Activated naive CD4-positive, alpha-beta T cell treated with anti-CD3 and anti-CD28 coated beads for 36 hours (primary cell): ENCODE measurements around the gene PRSS53. TPM values are rescaled to one million over a fixed set of nuclear protein-coding genes. Genes with fewer than 3 reads are reported as not detected.
"Not testable (repeated sequence)": the region's sequence is repeated elsewhere in the genome, so short reads cannot be mapped to it uniquely, and the experiment has no call there.

Experiments used
- CTCF ChIA-PET: fragments of 350-600 bp; sonication (Branson Sonifier 250); formaldehyde crosslinking; loops from one replicate; lab custom pipeline; 2021; ENCODE audit warnings: antibody characterized with exemption; lab: Charles Lee
- DNase-seq: peaks from one replicate; pipeline ENCODE4 v3.0.0-alpha.2; 2020
- H3K27ac Mint-ChIP-seq: one replicate; pipeline ENCODE4 v1.8.0; 2021; ENCODE audit warnings: mild to moderate bottlenecking, mixed read lengths
- H3K27me3 Mint-ChIP-seq: one replicate; pipeline ENCODE4 v1.8.0; 2021; ENCODE audit warnings: low read depth, mixed read lengths
- H3K36me3 Mint-ChIP-seq: one replicate; pipeline ENCODE4 v1.8.0; 2021; ENCODE audit warnings: low read depth, mixed read lengths
- H3K4me1 Mint-ChIP-seq: one replicate; pipeline ENCODE4 v1.8.0; 2021; ENCODE audit warnings: low read depth, mixed read lengths
- H3K4me3 Mint-ChIP-seq: one replicate; pipeline ENCODE4 v1.8.0; 2021; ENCODE audit warnings: mild to moderate bottlenecking, moderate library complexity, mixed read lengths
- H3K9me3 Mint-ChIP-seq: one replicate; pipeline ENCODE4 v1.8.0; 2021; ENCODE audit warnings: mixed read lengths
- intact Hi-C: fragments of 100-400 bp; cut with micrococcal nuclease; formaldehyde crosslinking; loops from one replicate; pipeline ENCODE4 v1.15.1; 2023
- total RNA-seq, 2 experiments: library from RNA; stranded (reverse); gene quantifications; one replicate each; pipeline ENCODE4 v1.2.3, GENCODE V29; 2021

The PRSS53 gene
- 1 to 10 TPM; 4.1 to 5.2 TPM for total RNA-seq

DNA sequence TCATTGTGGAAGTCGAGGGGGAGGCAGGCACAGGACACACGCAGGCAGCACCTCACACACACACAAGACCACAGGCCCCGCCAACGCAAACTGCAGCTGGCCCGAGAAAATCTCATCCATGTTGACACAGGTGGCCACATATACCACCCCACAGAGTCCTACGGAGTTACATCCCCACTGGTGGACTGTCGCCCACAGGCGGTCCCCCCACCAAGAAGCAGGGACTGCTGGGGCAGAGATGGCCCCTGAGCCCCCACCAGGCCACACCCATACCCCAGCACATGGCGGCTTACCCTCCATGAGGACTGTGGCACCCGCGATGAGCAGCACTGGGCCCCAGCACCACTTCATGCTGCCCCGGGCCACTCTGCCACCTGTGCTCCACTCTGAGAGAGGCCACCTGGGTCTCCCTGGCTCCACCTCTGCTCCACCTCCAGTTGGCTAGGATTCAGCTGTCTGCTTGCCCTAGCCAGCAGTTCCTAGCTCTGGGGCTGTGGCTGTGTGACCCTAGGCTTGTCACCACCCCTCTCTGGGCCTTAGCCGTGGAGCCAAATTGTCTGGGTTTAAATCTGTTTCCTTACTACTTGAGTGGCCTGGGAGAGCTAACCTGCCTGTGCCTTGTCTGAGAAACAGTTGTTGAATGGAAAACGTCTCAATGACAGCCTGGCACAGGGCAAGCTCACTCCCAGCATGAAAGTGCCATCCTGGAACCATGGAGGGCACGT, at the start of gene PRSS53:
TSS of gene PRSS53 (minus strand) at position 485 of the 725 bp plus-strand sequence. CDS start at position 351, 134 bp downstream.
- no peak within 1 kb of the TSS for H3K4me3 Mint-ChIP-seq
- no peaks in the 10 kb centered on the region for H3K27me3 Mint-ChIP-seq
- no peaks in the 10 kb centered on the region for H3K9me3 Mint-ChIP-seq
- H3K4me1 Mint-ChIP-seq = peaks cover 14% of the 10 kb centered on the region
- CTCF ChIA-PET = no interaction called here
- intact Hi-C loops = no loop called here
- no peak for DNase-seq
- peaks cover 7% of the 10 kb centered on the region for H3K36me3 Mint-ChIP-seq
- no peak within 1 kb of the TSS for H3K27ac Mint-ChIP-seq

DNA sequence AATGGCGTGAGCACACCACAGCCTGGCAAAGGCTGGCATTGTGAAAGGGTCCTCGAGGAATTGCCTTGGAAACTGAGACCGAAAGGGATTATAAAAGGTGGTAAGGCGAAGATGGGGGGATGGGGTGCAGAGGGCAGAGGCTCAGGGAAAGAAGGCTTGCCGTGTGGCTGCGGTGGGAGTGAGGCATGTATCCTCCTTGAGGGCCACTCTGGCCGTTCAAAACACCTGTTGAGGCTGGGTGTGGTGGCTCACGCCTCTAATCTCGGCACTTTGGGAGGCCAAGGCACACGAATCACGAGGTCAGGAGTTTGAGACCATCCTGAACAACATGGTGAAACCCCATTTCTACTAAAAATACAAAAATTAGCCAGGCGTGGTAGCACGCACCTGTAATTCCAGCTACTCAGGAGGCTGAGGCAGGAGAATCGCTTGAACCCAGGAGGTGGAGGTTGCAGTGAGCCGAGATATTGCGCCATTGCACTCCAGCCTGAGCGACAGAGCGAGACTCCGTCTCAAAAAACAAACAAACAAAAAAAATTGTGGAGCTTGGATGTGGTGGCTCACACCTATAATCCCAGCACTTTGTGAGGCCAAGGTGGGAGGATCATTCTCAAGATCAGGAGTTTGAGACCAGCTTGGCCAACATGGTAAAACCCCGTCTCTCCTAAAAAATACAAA, 48.2 kb upstream of the PRSS53 start:
- H3K9me3 Mint-ChIP-seq, H3K4me3 Mint-ChIP-seq, H3K36me3 Mint-ChIP-seq, intact Hi-C loops, H3K27me3 Mint-ChIP-seq, H3K4me1 Mint-ChIP-seq, H3K27ac Mint-ChIP-seq, DNase-seq: not testable (repeated sequence)
- CTCF ChIA-PET = interaction anchor here (0.5 to 0.6 kb wide), 2 partner anchors 185 to 325 kb away, joined by 3 to 5 read pairs; no protein-coding TSS in a partner anchor

DNA sequence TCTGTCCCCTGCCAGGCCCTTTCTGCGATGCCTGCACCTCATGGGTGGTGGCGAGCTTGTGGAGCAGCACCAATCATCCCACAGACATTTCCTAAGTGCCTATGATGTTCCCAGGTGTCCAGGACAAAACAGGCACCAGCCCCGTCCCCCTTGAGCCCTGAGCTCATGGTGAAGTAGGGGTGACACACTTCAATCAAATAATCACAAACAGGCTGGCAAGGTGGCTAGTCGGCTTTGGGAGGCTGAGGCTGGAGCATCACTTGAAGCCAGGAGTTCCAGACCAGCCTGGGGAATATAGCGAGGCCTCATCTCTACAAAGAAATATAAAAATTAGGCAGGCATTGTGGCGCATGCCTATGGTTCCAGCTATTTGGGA, 47.5 kb upstream of the PRSS53 start:
- no peaks in the 10 kb centered on the region for H3K36me3 Mint-ChIP-seq
- no peaks in the 10 kb centered on the region for H3K4me1 Mint-ChIP-seq
- no peak overlapping the region for H3K27ac Mint-ChIP-seq
- no peaks in the 10 kb centered on the region for H3K27me3 Mint-ChIP-seq
- CTCF ChIA-PET = interaction anchor here (0.5 to 0.6 kb wide), 2 partner anchors 185 to 325 kb away, joined by 3 to 5 read pairs; no protein-coding TSS in a partner anchor
- DNase-seq = no peak
- H3K4me3 Mint-ChIP-seq = no peak overlapping the region
- intact Hi-C loops = no loop called here
- H3K9me3 Mint-ChIP-seq = no peaks in the 10 kb centered on the region

DNA sequence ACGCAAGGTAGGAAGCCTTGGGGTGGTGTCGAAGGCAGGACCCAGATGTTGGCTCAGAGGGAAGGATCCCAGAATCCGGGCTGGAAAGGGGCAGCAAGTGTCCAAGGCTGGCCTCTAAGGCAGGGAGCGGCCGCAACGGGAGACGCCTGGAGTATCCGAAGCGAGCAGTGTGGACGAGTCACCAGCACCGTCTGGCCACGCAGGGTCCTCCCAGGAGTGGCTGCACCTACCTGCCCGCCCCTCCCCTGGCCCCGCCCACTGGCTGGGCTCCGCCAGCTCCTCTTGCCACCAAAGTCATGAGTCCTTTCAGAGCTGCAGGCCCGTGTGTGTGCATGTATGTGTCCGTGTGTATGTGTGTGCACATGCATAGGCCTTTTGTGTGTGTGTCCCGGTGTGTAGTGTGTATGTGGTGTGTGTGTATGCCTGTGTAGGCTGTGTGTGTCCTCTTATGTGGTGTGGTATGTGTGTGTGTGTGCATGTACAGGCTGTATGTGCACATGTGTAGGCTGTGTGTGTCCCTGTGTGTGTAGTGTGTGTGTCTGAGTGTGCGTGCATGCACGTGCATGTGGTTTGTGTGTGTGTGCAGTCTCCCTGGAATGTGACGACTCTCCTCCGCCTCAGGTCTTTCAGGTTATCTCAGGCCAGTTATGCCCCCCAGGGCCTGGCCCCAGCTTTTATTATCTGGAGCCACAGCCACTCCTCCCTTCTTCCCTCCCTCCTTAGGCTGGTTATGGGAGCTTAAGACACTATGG, 47.0 kb upstream of the PRSS53 start, which contains the start of gene PRSS8:
TSS of gene PRSS8 (minus strand) at position 193 of the 752 bp plus-strand sequence. CDS start 229 bp downstream, outside the sequence.
- no peak for DNase-seq
- no peaks in the 10 kb centered on the region for H3K4me1 Mint-ChIP-seq

DNA sequence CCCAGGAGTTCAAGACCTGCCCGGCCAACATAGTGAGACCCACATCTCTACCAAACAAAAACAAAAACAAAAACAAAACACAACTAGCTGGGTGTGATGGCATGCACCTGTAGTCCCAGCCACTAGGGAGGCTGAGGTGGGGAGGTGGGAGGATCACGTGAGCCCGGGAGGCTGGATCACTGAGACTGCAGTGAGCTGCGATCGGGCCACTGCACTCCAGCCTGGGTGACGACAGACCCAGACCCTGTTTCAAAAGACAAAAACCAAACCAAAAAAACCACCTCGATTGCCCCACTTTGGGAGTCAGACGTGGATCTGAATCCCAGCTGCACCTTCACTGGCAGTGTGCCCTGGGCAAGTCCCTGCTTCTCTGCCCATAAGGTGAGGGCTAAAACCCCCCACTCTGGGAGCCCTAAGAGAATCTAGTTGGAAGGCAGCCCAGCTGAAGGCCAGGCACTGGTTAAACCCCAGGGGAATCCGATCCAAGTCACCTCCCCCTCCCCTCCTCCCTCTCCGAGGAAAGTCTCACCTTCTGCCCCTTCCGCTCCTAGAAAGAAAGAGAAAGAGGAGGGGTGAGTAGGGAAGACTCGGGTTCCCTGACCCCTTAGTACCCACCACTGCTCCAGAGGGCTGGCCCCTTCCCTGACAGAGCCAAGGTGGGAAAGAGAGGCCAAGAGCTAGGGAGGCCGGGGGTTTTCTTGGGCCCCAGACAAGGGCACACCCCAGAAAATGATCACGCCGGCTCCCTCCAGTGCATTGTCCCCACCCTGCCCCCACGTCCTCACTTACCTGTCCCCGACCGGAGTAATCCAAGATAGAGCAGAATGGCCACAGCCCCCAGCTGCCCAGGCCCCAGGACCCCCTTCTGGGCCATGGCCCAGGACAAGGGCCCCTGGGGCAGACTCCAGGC, 46.1 kb upstream of the PRSS53 start:
- no peaks in the 10 kb centered on the region for H3K4me1 Mint-ChIP-seq
- CTCF ChIA-PET = no interaction called here
- intact Hi-C loops = no loop called here

More for the DNA sequence above, 47.0 kb upstream of the PRSS53 start, which contains the start of gene PRSS8:
- H3K9me3 Mint-ChIP-seq = no peaks in the 10 kb centered on the region
- H3K27me3 Mint-ChIP-seq = no peaks in the 10 kb centered on the region
- no peak within 1 kb of the TSS for H3K27ac Mint-ChIP-seq
- CTCF ChIA-PET = no interaction called here
- H3K36me3 Mint-ChIP-seq = peaks cover 2% of the 10 kb centered on the region
- H3K4me3 Mint-ChIP-seq = no peak within 1 kb of the TSS
- intact Hi-C loops = no loop called here

DNA sequence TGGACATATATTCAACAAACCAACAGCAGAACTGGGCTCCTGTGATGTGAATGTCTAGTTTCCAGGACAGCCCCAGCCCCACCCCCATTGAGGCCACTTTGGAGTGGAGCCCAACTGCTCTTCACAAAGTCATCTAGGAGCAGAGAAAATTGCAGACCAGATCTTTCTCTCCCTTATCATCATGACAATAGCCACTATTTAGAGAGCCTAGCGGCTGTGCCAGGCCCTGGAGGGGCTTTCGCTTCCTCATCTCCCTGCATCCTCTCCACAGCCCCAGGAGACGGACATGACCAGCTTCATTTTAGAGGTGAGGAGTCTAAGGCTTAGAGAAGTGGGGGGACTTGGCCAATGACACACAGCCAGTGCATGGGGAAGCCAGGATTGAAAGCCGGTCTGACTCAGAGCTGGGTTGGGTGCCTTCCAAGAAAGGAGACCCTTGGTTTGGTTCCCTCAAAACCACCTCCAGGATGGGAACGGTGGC, 45.4 kb upstream of the PRSS53 start:
- H3K27me3 Mint-ChIP-seq = no peaks in the 10 kb centered on the region
- CTCF ChIA-PET = no interaction called here
- peaks cover 5% of the 10 kb centered on the region for H3K36me3 Mint-ChIP-seq
- intact Hi-C loops = no loop called here
- no peaks in the 10 kb centered on the region for H3K9me3 Mint-ChIP-seq
- H3K4me3 Mint-ChIP-seq = no peak overlapping the region
- no peak for DNase-seq
- no peak overlapping the region for H3K27ac Mint-ChIP-seq
- no peaks in the 10 kb centered on the region for H3K4me1 Mint-ChIP-seq

More for the DNA sequence above, 46.1 kb upstream of the PRSS53 start:
- Mint-ChIP-seq H3K36me3 (peaks cover 3% of the 10 kb centered on the region), H3K27ac (no peak overlapping the region), H3K27me3 (no peaks in the 10 kb centered on the region), H3K4me3 (no peak overlapping the region), H3K9me3 (no peaks in the 10 kb centered on the region)
- no peak for DNase-seq

DNA sequence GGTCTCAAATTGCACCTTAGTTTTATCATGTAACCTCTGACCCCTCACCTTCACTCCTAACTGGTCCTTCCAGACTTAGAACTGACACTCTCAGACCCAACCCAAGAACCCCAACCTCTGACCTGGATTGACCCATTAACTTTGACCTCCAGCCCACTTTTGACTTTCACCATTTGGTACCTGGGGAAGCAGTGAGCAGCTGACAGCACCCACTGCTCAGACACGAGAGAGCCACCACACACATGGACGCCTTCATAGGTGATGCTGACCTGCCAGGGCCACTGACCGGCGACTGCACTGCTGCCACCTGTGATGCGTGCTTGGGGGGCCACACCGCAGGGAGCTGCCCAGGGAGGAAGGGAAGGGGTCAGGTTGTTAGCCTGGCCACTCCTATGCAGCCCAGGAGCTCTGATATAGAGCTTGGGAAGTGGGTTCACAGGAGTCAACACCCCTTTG, 44.3 kb upstream of the PRSS53 start:
- DNase-seq = no peak
- Mint-ChIP-seq H3K4me3 (no peak overlapping the region), H3K36me3 (peaks cover 5% of the 10 kb centered on the region), H3K27me3 (no peaks in the 10 kb centered on the region), H3K4me1 (peaks cover 3% of the 10 kb centered on the region), H3K9me3 (no peaks in the 10 kb centered on the region), H3K27ac (no peak overlapping the region)
- CTCF ChIA-PET = no interaction called here
- intact Hi-C loops = no loop called here

DNA sequence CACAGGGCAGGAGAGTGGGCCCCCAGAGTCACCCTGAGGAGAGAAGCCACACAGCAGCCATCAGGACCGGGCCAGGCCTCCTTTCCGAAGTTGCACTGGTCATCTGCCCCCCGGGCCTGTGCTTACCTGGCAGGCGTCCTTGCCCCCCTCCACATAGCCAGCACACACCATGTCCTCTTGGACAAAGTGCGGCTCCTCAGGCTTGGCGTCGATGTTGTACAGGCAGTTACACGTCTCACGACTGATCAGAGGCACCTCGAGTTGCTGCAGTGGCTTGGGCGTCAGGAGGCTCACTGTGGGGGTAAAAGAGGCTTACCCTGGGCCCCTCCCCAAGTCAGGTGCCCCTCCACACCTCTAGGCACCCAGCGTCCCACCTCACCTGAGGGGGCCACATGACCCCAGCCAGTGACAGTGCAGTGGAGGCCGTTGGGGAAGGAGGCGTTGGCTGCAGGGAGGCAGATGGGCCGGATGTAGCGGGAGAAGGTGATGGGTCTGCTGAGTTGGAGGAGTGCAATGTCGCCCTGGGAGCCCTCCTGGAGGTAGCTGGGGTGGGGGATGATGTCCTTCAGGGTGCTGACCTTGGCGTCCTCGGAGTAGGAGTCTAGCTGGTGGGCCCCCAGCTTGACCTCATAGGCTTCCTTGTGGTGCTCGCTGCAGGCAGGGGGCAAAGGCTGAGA, 43.7 kb upstream of the PRSS53 start:
- Mint-ChIP-seq H3K36me3 (peaks cover 9% of the 10 kb centered on the region), H3K9me3 (no peaks in the 10 kb centered on the region), H3K27me3 (no peaks in the 10 kb centered on the region), H3K27ac (no peak overlapping the region), H3K4me1 (peaks cover 3% of the 10 kb centered on the region), H3K4me3 (no peak overlapping the region)
- intact Hi-C loops = no loop called here
- CTCF ChIA-PET = no interaction called here
- DNase-seq = no peak

DNA sequence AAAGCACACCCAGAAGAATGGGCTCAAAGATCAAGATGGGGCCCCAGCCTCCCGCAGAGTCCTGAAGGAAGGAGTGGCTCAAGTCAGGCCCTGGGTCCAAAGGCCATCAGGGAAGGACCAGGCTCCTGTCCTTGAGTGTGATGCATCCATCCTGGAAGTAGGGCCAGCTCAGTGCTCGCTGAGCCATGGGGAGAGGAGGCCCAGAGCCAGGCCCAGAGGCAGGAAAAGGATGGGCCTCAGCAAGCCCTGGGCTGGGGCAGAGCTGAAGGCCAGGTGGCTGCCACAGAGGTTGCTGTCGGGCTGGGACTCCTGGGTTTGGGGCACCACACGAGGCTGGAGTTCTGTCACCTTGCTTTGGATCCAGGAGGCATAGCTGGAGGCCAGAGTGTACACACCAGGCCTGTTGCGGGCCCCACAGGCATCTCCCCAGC, 43.1 kb upstream of the PRSS53 start:
- intact Hi-C loops = no loop called here
- Mint-ChIP-seq H3K36me3 (peaks cover 9% of the 10 kb centered on the region), H3K4me1 (peaks cover 3% of the 10 kb centered on the region), H3K27ac (no peak overlapping the region), H3K4me3 (no peak overlapping the region), H3K9me3 (no peaks in the 10 kb centered on the region), H3K27me3 (no peaks in the 10 kb centered on the region)
- no peak for DNase-seq
- CTCF ChIA-PET = no interaction called here

DNA sequence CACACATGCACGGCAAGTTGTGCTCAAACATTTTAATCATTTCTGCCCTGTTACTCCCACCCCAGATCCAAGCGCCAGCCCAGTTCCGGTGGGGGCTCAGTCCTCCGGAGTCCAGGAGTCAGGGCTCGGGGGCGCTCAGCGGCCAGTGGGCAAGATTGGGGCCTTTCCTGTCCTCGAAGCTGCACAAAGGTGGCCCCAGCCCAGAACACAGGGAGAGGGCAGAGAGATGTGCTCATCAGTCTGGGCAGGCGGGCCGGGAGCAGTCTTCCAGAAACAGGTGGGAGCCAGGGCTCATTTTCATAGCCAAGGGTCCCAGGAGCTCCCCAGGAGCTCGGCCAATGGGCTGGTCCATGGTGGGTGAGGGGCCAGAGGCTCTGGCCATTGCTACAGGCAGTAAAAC, 42.7 kb upstream of the PRSS53 start:
- CTCF ChIA-PET = no interaction called here
- Mint-ChIP-seq H3K27ac (no peak overlapping the region), H3K9me3 (no peaks in the 10 kb centered on the region), H3K27me3 (no peaks in the 10 kb centered on the region), H3K4me1 (peaks cover 3% of the 10 kb centered on the region), H3K4me3 (no peak overlapping the region), H3K36me3 (peaks cover 9% of the 10 kb centered on the region)
- no peak for DNase-seq
- intact Hi-C loops = no loop called here

DNA sequence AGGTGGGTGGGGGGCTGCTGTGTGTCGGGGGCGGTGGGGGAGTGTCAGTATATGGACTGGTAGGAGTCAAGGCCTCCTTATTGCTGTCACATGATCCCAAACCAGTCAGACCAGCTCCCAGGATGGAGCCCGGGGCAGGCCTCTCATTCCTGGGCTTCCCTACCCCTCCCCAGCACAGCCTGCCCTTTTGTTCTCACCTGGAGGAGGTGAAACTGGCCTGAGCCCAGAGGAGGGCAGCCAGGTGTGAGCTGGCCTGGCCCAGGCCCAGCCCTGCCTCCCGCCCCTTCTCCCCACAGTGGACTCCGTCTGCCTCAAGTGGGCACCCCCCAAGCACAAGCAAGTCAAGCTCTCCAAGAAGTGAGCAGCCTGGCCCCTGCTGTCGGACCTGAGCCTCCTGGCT, 42.2 kb upstream of the PRSS53 start:
- H3K36me3 Mint-ChIP-seq = peaks cover 14% of the 10 kb centered on the region
- no peak overlapping the region for H3K4me3 Mint-ChIP-seq
- intact Hi-C loops = no loop called here

More for the DNA sequence above, 42.2 kb upstream of the PRSS53 start:
- H3K4me1 Mint-ChIP-seq = peaks cover 3% of the 10 kb centered on the region
- no peak for DNase-seq
- H3K9me3 Mint-ChIP-seq = no peaks in the 10 kb centered on the region
- no peaks in the 10 kb centered on the region for H3K27me3 Mint-ChIP-seq
- CTCF ChIA-PET = no interaction called here
- no peak overlapping the region for H3K27ac Mint-ChIP-seq
